Measurements from ENCODE around the gene OGFOD2. TPM values are rescaled to one million over a fixed set of nuclear protein-coding genes. Genes with fewer than 3 reads are reported as not detected.
"Not testable (repeated sequence)": the region's sequence is repeated elsewhere in the genome, so short reads cannot be mapped to it uniquely, and the experiment has no call there.

The OGFOD2 gene
- total RNA-seq, 1 donor from 2014 or later, result 12.8 TPM

GRCh38 chr12:123013185-123014095 is 38.4 kb downstream of the OGFOD2 start:
- DNase-seq (ENCODE audit: low spot score) (no peak), ATAC-seq (no peak)
- intact Hi-C loops (cut with DNase I), result no loop called here

DNA sequence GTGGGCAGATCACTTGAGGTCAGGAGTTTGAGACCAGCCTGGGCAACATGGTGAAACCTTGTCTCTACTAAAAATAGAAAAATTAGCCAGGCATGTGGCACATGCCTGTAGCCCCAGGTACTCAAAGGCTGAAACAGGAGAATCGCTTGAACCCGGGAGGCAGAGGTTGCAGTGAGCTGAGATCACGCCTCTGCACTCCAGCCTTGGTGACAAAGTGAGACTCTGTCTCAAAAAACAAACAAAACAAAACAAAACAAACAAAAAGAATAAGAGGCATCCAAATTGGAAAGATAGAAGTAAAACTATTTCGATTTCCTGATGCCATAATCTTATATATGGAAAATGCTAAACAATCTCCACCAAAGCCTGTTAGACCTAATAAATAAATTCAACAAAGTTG is 39.4 kb downstream of the OGFOD2 start:
- intact Hi-C loops (cut with DNase I); ATAC-seq; DNase-seq (ENCODE audit: low spot score): not testable (repeated sequence)

GRCh38 chr12:123017753-123018152 is 42.7 kb downstream of the OGFOD2 start:
- intact Hi-C loops (cut with DNase I), result no loop called here
- DNase-seq (ENCODE audit: low spot score), result no peak
- no peak for ATAC-seq

GRCh38 chr12:123019841-123020138 is 44.7 kb downstream of the OGFOD2 start:
- intact Hi-C loops (cut with DNase I), result no loop called here
- DNase-seq (ENCODE audit: low spot score) (no peak), ATAC-seq (no peak)

- ATAC-seq (no peak), DNase-seq (ENCODE audit: low spot score) (no peak)
- intact Hi-C loops (cut with DNase I), result no loop called here
These were observed 46.9 kb downstream of the OGFOD2 start for GRCh38 chr12:123021688-123022604.

GRCh38 chr12:123022846-123023245 is 47.8 kb downstream of the OGFOD2 start:
- DNase-seq (ENCODE audit: low spot score) (no peak), ATAC-seq (no peak)
- intact Hi-C loops (cut with DNase I), result no loop called here

GRCh38 chr12:123024819-123025391 is 49.9 kb downstream of the OGFOD2 start:
- intact Hi-C loops (cut with DNase I), result loop anchor here (1.0 kb wide), 1 partner anchor 61 kb away; no protein-coding TSS in a partner anchor
- no peak for ATAC-seq
- no peak for DNase-seq (ENCODE audit: low spot score)

GRCh38 chr12:123026094-123026853 is 51.2 kb downstream of the OGFOD2 start:
- DNase-seq (ENCODE audit: low spot score) (no peak), ATAC-seq (no peak)
- intact Hi-C loops (cut with DNase I), result no loop called here

DNA sequence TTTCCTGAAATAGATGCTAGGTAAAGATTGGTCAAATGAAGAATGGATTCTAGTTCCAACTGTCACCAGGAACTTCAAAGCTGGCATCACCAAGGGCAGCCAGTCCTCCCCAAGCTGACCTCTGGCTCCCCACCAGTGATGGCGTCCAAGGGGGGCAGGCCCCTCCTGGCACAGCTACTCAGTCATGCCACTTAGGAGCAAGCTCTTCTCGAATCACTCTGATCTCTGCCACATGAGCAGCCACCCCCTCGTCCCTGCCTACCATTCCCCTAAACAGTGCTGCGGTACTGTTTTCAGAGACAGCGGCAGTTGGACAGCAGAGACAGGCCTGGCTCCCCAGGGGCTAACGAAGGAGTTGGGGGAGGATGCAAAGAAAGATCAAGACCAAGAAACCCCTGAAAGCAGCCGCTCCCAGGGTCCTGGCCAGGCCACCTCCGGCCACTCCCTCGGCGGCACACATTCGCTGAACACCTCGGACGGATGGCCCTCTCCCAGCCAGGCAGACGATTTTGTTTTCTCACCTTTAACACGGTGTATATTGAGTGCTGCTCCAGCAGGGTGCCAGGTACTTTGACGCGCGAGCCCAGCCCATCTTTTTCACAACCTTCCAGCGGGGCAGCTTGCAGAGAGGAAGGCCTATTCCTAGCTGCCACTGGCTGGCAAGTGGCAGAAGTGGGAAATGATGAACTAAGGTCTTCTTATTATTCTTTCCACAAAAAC is 52.8 kb downstream of the OGFOD2 start:
- ATAC-seq, result no peak
- intact Hi-C loops (cut with DNase I), result no loop called here
- no peak for DNase-seq (ENCODE audit: low spot score)

GRCh38 chr12:123028475-123028874 is 53.4 kb downstream of the OGFOD2 start:
- ATAC-seq, result no peak
- intact Hi-C loops (cut with DNase I), result no loop called here

DNA sequence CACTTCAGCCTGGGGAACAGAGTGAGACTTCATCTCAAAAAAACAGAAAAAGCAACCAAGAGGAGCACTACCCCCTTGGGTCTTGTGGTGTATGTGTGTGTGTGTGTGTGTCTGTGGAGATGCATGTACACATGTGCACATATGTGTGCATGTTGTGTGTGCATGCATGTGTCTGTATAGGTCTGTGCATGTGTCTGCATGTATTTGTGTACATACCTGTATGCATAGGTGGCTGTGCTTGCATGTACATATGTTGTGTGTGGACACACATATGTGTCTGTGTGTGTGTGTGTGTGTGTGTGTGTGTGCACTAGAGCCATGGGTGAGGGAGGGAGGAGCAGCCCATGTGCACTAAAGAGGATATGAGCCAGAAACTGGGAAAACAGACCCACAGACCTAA is 54.5 kb downstream of the OGFOD2 start:
- ATAC-seq (no peak), DNase-seq (ENCODE audit: low spot score) (no peak)
- intact Hi-C loops (cut with DNase I), result no loop called here

More at GRCh38 chr12:123028475-123028874, 53.4 kb downstream of the OGFOD2 start:
- DNase-seq (ENCODE audit: low spot score), result no peak

Small RNAs within 50 kb of the gene (microRNA-seq; reads per million reads assigned to microRNA genes)
- gene MIR4304, result not detected

Other genes with a start within 250 kb of the OGFOD2 start
- 1.4 TPM for gene HCAR1, start 244.4 kb upstream of the OGFOD2 start, total RNA-seq
- 32.7 TPM for gene DENR, start 222.4 kb upstream of the OGFOD2 start, total RNA-seq
- gene CCDC62, start 200.7 kb upstream of the OGFOD2 start, total RNA-seq, result 0.89 TPM
- gene HIP1R, start 139.8 kb upstream of the OGFOD2 start, total RNA-seq, result 14.3 TPM
- 24.8 TPM for gene VPS37B, start 79.1 kb upstream of the OGFOD2 start, total RNA-seq
- gene ABCB9, start 8.8 kb upstream of the OGFOD2 start, total RNA-seq, result 7.3 TPM
- gene ARL6IP4, start 5.4 kb downstream of the OGFOD2 start, total RNA-seq, result 136 TPM
- gene PITPNM2, start 175.8 kb downstream of the OGFOD2 start, total RNA-seq, result 24.7 TPM

Measured in sciatic nerve (tissue), 2 donors.